ENCODE results near the gene KCNG2.

Gene KCNG2

DNA sequence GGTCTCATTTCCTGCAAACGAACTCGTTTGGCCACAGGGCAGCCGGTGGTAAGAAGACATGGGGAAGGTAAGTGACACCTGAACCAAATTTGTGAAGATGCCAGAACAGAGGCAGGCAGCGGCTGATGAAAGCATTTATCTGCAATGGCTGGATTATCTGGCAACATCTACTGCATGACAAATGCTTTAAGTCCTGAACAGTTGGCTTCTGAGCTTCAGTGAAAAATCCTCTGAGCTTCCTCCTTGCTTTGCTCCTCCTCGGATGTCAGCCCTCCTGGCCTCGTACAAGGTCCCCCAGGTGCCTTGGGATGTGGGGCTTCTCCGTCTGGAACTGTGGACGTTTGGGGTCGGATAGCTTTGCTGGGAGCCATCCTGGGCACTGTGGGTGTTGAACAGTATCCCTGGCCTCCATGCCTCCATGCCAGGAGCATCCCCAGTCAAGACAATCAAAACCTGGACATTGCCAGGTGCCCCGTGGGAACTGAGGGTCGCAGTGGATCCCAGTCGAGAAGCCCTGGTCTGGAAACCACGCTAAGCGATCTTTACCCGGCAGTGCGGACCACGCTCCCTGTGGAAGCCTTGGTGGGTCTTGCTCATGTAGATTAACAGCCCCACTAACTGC is 49.3 kb downstream of the KCNG2 start:
- H3K79me1 ChIP-seq (ENCODE audit: low read length): no peaks in the 10 kb centered on the region
- H3K4ac ChIP-seq (ENCODE audit: low read depth, low read length): no peak overlapping the region
- H2BK5ac ChIP-seq (ENCODE audit: low read length): no peak overlapping the region
- H4K5ac ChIP-seq (ENCODE audit: low read length): no peak overlapping the region
- no peak overlapping the region for H2BK15ac ChIP-seq (replicated peaks; ENCODE audit: low read depth)
- no peak overlapping the region for H3K4me3 ChIP-seq (ENCODE audit: low read length)
- H3K18ac ChIP-seq (ENCODE audit: low read length): no peak overlapping the region
- no peak overlapping the region for H2AK5ac ChIP-seq (ENCODE audit: low read length)
- DNase-seq: no peak
- H3K79me2 ChIP-seq (ENCODE audit: control insufficient read depth, insufficient read depth, low read length): no peaks in the 10 kb centered on the region
- no peaks in the 10 kb centered on the region for H3K36me3 ChIP-seq (ENCODE audit: control insufficient read depth, insufficient read depth, low read length)
- no peak overlapping the region for H4K8ac ChIP-seq (ENCODE audit: low read depth, low read length)
- H2BK120ac ChIP-seq (ENCODE audit: low read depth, low read length): no peak overlapping the region
- WGBS (ENCODE audit: extremely low coverage, insufficient coverage, low lambda C conversion rate): no CpG with 5 or more reads among the region's 17 CpGs
- no peak overlapping the region for H3K23ac ChIP-seq (ENCODE audit: low read length)
- no peaks in the 10 kb centered on the region for H3K4me1 ChIP-seq (ENCODE audit: control insufficient read depth, low read depth, low read length)
- H3K9ac ChIP-seq (ENCODE audit: low read length): no peak overlapping the region
- H3K27ac ChIP-seq (ENCODE audit: low read depth, low read length): no peak overlapping the region
- H3K4me2 ChIP-seq (ENCODE audit: low read length): no peak overlapping the region
- H3K27me3 ChIP-seq (ENCODE audit: insufficient read depth, low read length, poor library complexity): no peaks in the 10 kb centered on the region
- H3K56ac ChIP-seq (ENCODE audit: low read length): no peak overlapping the region

DNA sequence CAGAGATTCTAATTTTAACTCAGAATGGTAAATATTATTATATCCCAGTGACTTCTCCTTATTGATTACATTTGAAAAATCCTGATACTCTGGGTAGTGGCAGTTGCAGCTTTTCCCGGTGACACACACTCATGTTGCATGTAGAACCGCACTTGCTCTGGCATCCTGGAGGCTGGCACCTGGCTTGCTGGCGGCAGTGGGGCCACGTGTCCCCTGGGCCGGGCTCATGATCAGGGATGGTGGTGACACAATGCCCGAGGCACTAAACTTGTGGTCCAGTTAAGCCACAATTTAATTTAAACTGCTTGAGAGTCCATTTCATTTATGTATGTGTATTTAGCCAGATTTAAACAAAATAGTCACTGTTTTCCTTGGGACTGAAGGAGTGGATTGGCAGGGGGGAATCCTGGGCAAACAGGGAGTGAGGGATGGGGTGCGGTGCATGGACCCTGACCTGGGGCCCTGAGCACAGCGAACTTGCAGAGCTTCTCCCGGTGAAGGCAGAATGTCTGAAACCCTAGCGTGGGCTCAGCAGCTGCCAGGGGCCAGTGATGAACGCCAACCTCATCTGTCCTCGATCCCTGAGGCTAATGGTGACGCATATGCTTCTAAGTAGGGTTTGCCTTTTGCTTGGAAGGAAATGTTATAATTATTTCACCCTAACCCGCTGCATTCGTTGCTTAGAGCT is 50.0 kb downstream of the KCNG2 start:
- Histone ChIP-seq H3K9ac (ENCODE audit: low read length) (no peak overlapping the region), H2AK5ac (ENCODE audit: low read length) (no peak overlapping the region), H3K23ac (ENCODE audit: low read length) (no peak overlapping the region), H2BK5ac (ENCODE audit: low read length) (no peak overlapping the region), H3K4me1 (ENCODE audit: control insufficient read depth, low read depth, low read length) (no peaks in the 10 kb centered on the region), H3K27me3 (ENCODE audit: insufficient read depth, low read length, poor library complexity) (no peaks in the 10 kb centered on the region), H3K56ac (ENCODE audit: low read length) (no peak overlapping the region), H3K4me2 (ENCODE audit: low read length) (no peak overlapping the region), H4K5ac (ENCODE audit: low read length) (no peak overlapping the region), H3K36me3 (ENCODE audit: control insufficient read depth, insufficient read depth, low read length) (no peaks in the 10 kb centered on the region), H2BK120ac (ENCODE audit: low read depth, low read length) (no peak overlapping the region), H3K79me2 (ENCODE audit: control insufficient read depth, insufficient read depth, low read length) (no peaks in the 10 kb centered on the region), H3K18ac (ENCODE audit: low read length) (no peak overlapping the region), H2BK15ac (replicated peaks; ENCODE audit: low read depth) (no peak overlapping the region), H3K4me3 (ENCODE audit: low read length) (no peak overlapping the region), H3K4ac (ENCODE audit: low read depth, low read length) (no peak overlapping the region), H4K8ac (ENCODE audit: low read depth, low read length) (no peak overlapping the region), H3K27ac (ENCODE audit: low read depth, low read length) (no peak overlapping the region), H3K79me1 (ENCODE audit: low read length) (no peaks in the 10 kb centered on the region)
- no peak for DNase-seq
- no CpG with 5 or more reads among the region's 15 CpGs for WGBS (ENCODE audit: extremely low coverage, insufficient coverage, low lambda C conversion rate)

DNA sequence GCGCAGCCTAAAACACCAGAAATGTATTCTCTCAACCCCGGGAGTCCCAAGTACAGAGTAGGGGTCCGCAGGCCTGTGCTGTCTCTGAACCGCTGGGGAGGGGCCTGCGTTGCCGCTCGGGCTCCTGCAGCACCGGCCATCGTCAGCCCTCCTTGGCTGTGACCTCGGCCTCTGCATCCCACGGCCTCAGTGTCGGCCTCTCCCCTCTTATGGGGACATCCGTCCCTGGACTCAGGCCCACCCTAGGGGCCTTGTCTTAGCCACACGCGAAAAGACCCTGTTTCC is 50.5 kb downstream of the KCNG2 start:
- Histone ChIP-seq H3K36me3 (ENCODE audit: control insufficient read depth, insufficient read depth, low read length) (no peaks in the 10 kb centered on the region), H3K56ac (ENCODE audit: low read length) (no peak overlapping the region), H3K4ac (ENCODE audit: low read depth, low read length) (no peak overlapping the region), H3K23ac (ENCODE audit: low read length) (no peak overlapping the region), H3K79me2 (ENCODE audit: control insufficient read depth, insufficient read depth, low read length) (no peaks in the 10 kb centered on the region), H2AK5ac (ENCODE audit: low read length) (no peak overlapping the region), H2BK5ac (ENCODE audit: low read length) (no peak overlapping the region), H3K18ac (ENCODE audit: low read length) (no peak overlapping the region), H3K4me3 (ENCODE audit: low read length) (no peak overlapping the region), H3K9ac (ENCODE audit: low read length) (no peak overlapping the region), H3K4me2 (ENCODE audit: low read length) (no peak overlapping the region), H2BK15ac (replicated peaks; ENCODE audit: low read depth) (no peak overlapping the region), H3K4me1 (ENCODE audit: control insufficient read depth, low read depth, low read length) (no peaks in the 10 kb centered on the region), H3K79me1 (ENCODE audit: low read length) (no peaks in the 10 kb centered on the region), H2BK120ac (ENCODE audit: low read depth, low read length) (no peak overlapping the region), H3K27me3 (ENCODE audit: insufficient read depth, low read length, poor library complexity) (no peaks in the 10 kb centered on the region), H4K8ac (ENCODE audit: low read depth, low read length) (no peak overlapping the region), H4K5ac (ENCODE audit: low read length) (no peak overlapping the region), H3K27ac (ENCODE audit: low read depth, low read length) (no peak overlapping the region)
- WGBS (ENCODE audit: extremely low coverage, insufficient coverage, low lambda C conversion rate): no CpG with 5 or more reads among the region's 15 CpGs
- no peak for DNase-seq

DNA sequence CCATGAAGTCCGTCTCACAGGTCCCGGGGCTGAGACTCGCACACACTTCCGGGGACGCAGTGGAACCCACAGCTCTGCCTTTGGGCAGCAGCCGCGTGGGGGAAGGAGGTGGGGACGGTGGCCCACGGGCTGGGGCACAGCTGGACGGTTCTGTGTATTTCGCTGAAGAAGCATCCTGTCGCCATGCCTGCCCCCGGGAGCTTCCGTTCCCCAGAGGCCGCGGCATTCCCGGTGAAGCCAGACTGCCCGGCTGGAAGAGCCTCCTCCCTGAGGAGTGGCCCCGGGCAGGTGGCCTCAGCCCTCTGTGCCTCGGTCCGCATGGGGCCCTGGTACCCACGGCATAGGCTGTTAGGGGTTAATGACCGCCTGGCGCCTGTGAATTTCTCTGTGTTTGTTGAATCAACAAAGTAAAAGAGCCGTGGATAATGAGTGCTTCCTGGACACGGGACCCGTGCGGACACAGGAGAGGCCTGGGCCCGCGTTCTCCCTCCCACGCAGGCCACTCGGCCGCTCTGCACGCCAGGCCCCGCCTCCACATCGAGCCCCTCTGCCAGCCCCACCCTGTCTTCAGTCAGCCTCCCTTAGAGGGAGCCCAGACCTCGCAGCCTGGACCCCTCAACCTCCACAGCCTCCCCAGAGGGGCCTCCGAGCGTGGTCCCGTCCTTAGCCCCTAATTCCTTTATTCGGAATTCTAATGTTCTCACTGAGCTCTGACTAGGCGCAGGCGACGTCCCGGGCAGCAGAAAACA is 51.0 kb downstream of the KCNG2 start:
- H3K18ac ChIP-seq (ENCODE audit: low read length): no peak overlapping the region
- H2BK5ac ChIP-seq (ENCODE audit: low read length): no peak overlapping the region
- no peak overlapping the region for H4K5ac ChIP-seq (ENCODE audit: low read length)
- H3K4me2 ChIP-seq (ENCODE audit: low read length): no peak overlapping the region
- H3K27me3 ChIP-seq (ENCODE audit: insufficient read depth, low read length, poor library complexity): no peaks in the 10 kb centered on the region
- no peak overlapping the region for H2AK5ac ChIP-seq (ENCODE audit: low read length)
- no peak overlapping the region for H3K4ac ChIP-seq (ENCODE audit: low read depth, low read length)
- H3K4me1 ChIP-seq (ENCODE audit: control insufficient read depth, low read depth, low read length): no peaks in the 10 kb centered on the region
- H3K36me3 ChIP-seq (ENCODE audit: control insufficient read depth, insufficient read depth, low read length): no peaks in the 10 kb centered on the region
- H2BK120ac ChIP-seq (ENCODE audit: low read depth, low read length): no peak overlapping the region
- H3K9ac ChIP-seq (ENCODE audit: low read length): no peak overlapping the region
- H2BK15ac ChIP-seq (replicated peaks; ENCODE audit: low read depth): no peak overlapping the region
- no peak for DNase-seq
- no peak overlapping the region for H3K27ac ChIP-seq (ENCODE audit: low read depth, low read length)
- H3K23ac ChIP-seq (ENCODE audit: low read length): no peak overlapping the region
- H4K8ac ChIP-seq (ENCODE audit: low read depth, low read length): no peak overlapping the region
- WGBS (ENCODE audit: extremely low coverage, insufficient coverage, low lambda C conversion rate): no CpG with 5 or more reads among the region's 45 CpGs
- no peak overlapping the region for H3K4me3 ChIP-seq (ENCODE audit: low read length)
- no peaks in the 10 kb centered on the region for H3K79me1 ChIP-seq (ENCODE audit: low read length)
- H3K79me2 ChIP-seq (ENCODE audit: control insufficient read depth, insufficient read depth, low read length): no peaks in the 10 kb centered on the region
- no peak overlapping the region for H3K56ac ChIP-seq (ENCODE audit: low read length)

DNA sequence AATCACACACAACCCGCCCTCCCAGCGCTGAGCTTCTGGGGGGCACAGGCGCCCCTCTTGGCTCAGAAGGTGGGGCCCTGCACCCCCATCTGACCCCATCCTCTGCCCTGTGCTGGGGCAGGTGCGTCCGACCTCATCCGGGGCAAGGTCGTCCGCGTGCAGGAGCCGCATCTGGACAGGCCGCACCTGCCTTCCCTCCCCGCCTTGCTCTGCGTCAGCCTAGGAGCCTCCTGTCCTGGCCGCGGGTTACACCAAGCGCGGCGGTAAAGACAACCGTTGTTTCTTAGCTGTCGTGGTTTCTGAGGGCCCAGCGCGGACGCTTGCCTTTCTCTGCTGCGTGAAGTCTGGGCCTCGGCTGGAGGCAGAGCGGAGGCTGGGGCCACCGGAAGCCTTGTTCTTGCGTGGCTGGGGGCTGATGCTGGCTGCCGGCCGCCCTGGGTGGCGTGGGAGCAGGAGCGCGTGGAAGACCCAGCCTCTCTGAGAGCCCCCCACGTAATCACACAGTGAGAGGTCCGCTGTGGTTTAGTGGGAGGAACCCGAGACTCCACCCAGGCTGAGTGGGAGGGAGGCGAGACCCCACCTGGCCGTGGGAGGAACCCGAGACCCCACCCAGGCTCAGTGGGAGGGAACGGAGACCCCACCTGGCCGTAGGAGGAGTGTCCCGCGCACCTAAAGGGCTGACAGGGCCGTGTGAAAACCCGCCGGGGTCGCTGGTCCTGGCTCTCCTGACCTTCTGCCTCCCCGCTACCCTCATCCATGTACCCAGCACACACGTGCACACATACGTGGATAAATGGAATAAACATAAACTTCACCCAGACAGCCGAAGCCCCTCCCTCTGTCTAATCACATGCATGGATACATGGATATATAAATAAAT is 51.8 kb downstream of the KCNG2 start:
- no peak overlapping the region for H3K27ac ChIP-seq (ENCODE audit: low read depth, low read length)
- no peaks in the 10 kb centered on the region for H3K79me1 ChIP-seq (ENCODE audit: low read length)
- no peaks in the 10 kb centered on the region for H3K36me3 ChIP-seq (ENCODE audit: control insufficient read depth, insufficient read depth, low read length)
- no peaks in the 10 kb centered on the region for H3K79me2 ChIP-seq (ENCODE audit: control insufficient read depth, insufficient read depth, low read length)
- H3K18ac ChIP-seq (ENCODE audit: low read length): no peak overlapping the region
- H3K9ac ChIP-seq (ENCODE audit: low read length): no peak overlapping the region
- H4K8ac ChIP-seq (ENCODE audit: low read depth, low read length): no peak overlapping the region
- H3K27me3 ChIP-seq (ENCODE audit: insufficient read depth, low read length, poor library complexity): no peaks in the 10 kb centered on the region
- no peak overlapping the region for H2BK120ac ChIP-seq (ENCODE audit: low read depth, low read length)
- H3K56ac ChIP-seq (ENCODE audit: low read length): no peak overlapping the region
- no peak overlapping the region for H4K5ac ChIP-seq (ENCODE audit: low read length)
- H2BK15ac ChIP-seq (replicated peaks; ENCODE audit: low read depth): no peak overlapping the region
- no peak overlapping the region for H2BK5ac ChIP-seq (ENCODE audit: low read length)
- no peak overlapping the region for H3K4me2 ChIP-seq (ENCODE audit: low read length)
- H3K4ac ChIP-seq (ENCODE audit: low read depth, low read length): no peak overlapping the region
- no CpG with 5 or more reads among the region's 51 CpGs for WGBS (ENCODE audit: extremely low coverage, insufficient coverage, low lambda C conversion rate)
- no peak overlapping the region for H2AK5ac ChIP-seq (ENCODE audit: low read length)
- no peak for DNase-seq
- no peak overlapping the region for H3K23ac ChIP-seq (ENCODE audit: low read length)
- no peaks in the 10 kb centered on the region for H3K4me1 ChIP-seq (ENCODE audit: control insufficient read depth, low read depth, low read length)
- no peak overlapping the region for H3K4me3 ChIP-seq (ENCODE audit: low read length)

Measured in mesendoderm (in vitro differentiated cells).